Neural cell (in vitro differentiated cells): ENCODE results near the gene TMEM232. TPM values are rescaled to one million over a fixed set of nuclear protein-coding genes. Genes with fewer than 3 reads are reported as not detected.

Experiments
- H2AFZ ChIP-seq: fragments of 200-600, 300-800 bp; sonication (generic), shearing (Covaris generic); 2 replicates; pipeline ENCODE4 v1.6.0; 2014; ENCODE audit warnings: low read depth, mild to moderate bottlenecking, antibody characterized with exemption, low read length, moderate library complexity
- H3F3A ChIP-seq: fragments of 200-600 bp; shearing (Covaris generic); 2 replicates; pipeline ENCODE4 v1.6.1; 2016; ENCODE audit warnings: mild to moderate bottlenecking, moderate library complexity, mixed read lengths, antibody characterized with exemption, low read length; ENCODE audit not compliant: insufficient read depth, poor library complexity, severe bottlenecking
- H3K27ac ChIP-seq: fragments of 200-600, 300-800 bp; sonication (generic), shearing (Covaris generic); 2 replicates; pipeline ENCODE4 v1.5.1; 2014; ENCODE audit warnings: mild to moderate bottlenecking, low read length, moderate library complexity
- H3K27me3 ChIP-seq: fragments of 300-800, 200-600 bp; sonication (generic), shearing (Covaris generic); 2 replicates; pipeline ENCODE4 v1.6.0; 2014; ENCODE audit warnings: mild to moderate bottlenecking, low read depth, low read length, moderate library complexity; ENCODE audit not compliant: insufficient read depth
- H3K36me3 ChIP-seq: fragments of 300-800, 200-600 bp; sonication (generic), shearing (Covaris generic); 2 replicates; pipeline ENCODE4 v1.5.1; 2014; ENCODE audit warnings: mild to moderate bottlenecking, antibody characterized with exemption, low read length, moderate library complexity; ENCODE audit not compliant: insufficient read depth
- H3K4me2 ChIP-seq: fragments of 300-800, 200-600 bp; sonication (generic), shearing (Covaris generic); 2 replicates; pipeline ENCODE4 v1.6.0; 2014; ENCODE audit warnings: mild to moderate bottlenecking, low read length
- H3K4me3 ChIP-seq: fragments of 300-800, 200-600 bp; sonication (generic), shearing (Covaris generic); 2 replicates; pipeline ENCODE4 v1.5.1; 2014; ENCODE audit warnings: mild to moderate bottlenecking, low read length, moderate library complexity
- H3K79me2 ChIP-seq: fragments of 200-600 bp; shearing (Covaris generic); replicated peaks from 2 replicates; pipeline ENCODE4 v1.6.0; 2014; ENCODE audit warnings: mild to moderate bottlenecking, low read length, moderate library complexity; ENCODE audit not compliant: insufficient read depth
- H3K9ac ChIP-seq: fragments of 300-800, 200-600 bp; sonication (generic), shearing (Covaris generic); 2 replicates; pipeline ENCODE4 v1.6.1; 2016; ENCODE audit warnings: mild to moderate bottlenecking, low read length, mixed read lengths
- H3K9me2 ChIP-seq: fragments of 200-600 bp; shearing (Covaris generic); 2 replicates; pipeline ENCODE4 v1.6.1; 2016; ENCODE audit warnings: mild to moderate bottlenecking, low read length, mixed read lengths; ENCODE audit not compliant: insufficient read depth
- H3K9me3 ChIP-seq: fragments of 200-600, 300-800 bp; sonication (generic), shearing (Covaris generic); 2 replicates; pipeline ENCODE4 v1.6.1; 2016; ENCODE audit warnings: mild to moderate bottlenecking, mixed run types, low read length, moderate library complexity, mixed read lengths
- H4K20me1 ChIP-seq: fragments of 200-600 bp; shearing (Covaris generic); 2 replicates; pipeline ENCODE4 v1.6.1; 2016; ENCODE audit warnings: mild to moderate bottlenecking, mixed run types; ENCODE audit not compliant: insufficient read depth
- CTCF ChIP-seq: fragments of 450-650 bp; IDR thresholded peaks from 2 replicates; pipeline ENCODE4 v1.5.1; 2014; ENCODE audit warnings: antibody characterized with exemption, mild to moderate bottlenecking, moderate library complexity; ENCODE audit not compliant: poor library complexity, severe bottlenecking
- EP300 ChIP-seq: fragments of 450-650 bp; conservative IDR thresholded peaks from 2 replicates; pipeline ENCODE4 v1.6.1; 2014; ENCODE audit warnings: antibody characterized with exemption, mild to moderate bottlenecking, moderate library complexity; ENCODE audit not compliant: poor library complexity, severe bottlenecking
- EZH2 ChIP-seq: fragments of 200-600, 300-800 bp; shearing (Covaris generic), sonication (generic); IDR thresholded peaks from 2 replicates; pipeline ENCODE4 v1.6.1; 2014; ENCODE audit warnings: antibody characterized with exemption, low read length, borderline replicate concordance, mild to moderate bottlenecking; ENCODE audit not compliant: insufficient read depth, poor library complexity, severe bottlenecking
- MXI1 ChIP-seq: fragments of 450-650 bp; conservative IDR thresholded peaks from 2 replicates; pipeline ENCODE4 v1.6.1; 2014; ENCODE audit warnings: antibody characterized with exemption, mild to moderate bottlenecking; ENCODE audit not compliant: poor library complexity, severe bottlenecking
- POLR2AphosphoS5 ChIP-seq: IDR thresholded peaks from 2 replicates; pipeline ENCODE4 v1.6.1; 2012
- RAD21 ChIP-seq: fragments of 450-650 bp; conservative IDR thresholded peaks from 2 replicates; pipeline ENCODE4 v1.6.1; 2014; ENCODE audit warnings: antibody characterized with exemption, mild to moderate bottlenecking, moderate library complexity
- REST ChIP-seq: IDR thresholded peaks from 2 replicates; pipeline ENCODE4 v1.6.1; 2012; ENCODE audit warnings: borderline replicate concordance
- SMC3 ChIP-seq: fragments of 450-650 bp; conservative IDR thresholded peaks from 2 replicates; pipeline ENCODE4 v1.6.1; 2014; ENCODE audit warnings: antibody characterized with exemption, mild to moderate bottlenecking, moderate library complexity; ENCODE audit not compliant: poor library complexity
- TAF1 ChIP-seq: IDR thresholded peaks from 2 replicates; pipeline ENCODE4 v1.6.1; 2012; ENCODE audit warnings: low read depth
- polyA plus RNA-seq: library from polyadenylated mRNA; depleted of rRNA; stranded (reverse); fragments of >200 nt; gene quantifications from 2 replicates; pipeline ENCODE4 v1.2.3, GENCODE V29; 2014

The TMEM232 gene
- polyA plus RNA-seq, 1 donor from 2014 or later, result 7.4 TPM

GRCh38 chr5:110616009-110616408, 110.5 kb downstream of the TMEM232 start:
- Histone ChIP-seq H2AFZ (no peak overlapping the region), H3K9me2 (no peaks in the 10 kb centered on the region), H3K9ac (no peak overlapping the region), H3K4me3 (no peak overlapping the region), H3K36me3 (peaks cover 4% of the 10 kb centered on the region), H3K27ac (no peak overlapping the region), H3K27me3 (peaks cover 3% of the 10 kb centered on the region), H4K20me1 (no peaks in the 10 kb centered on the region), H3K9me3 (no peaks in the 10 kb centered on the region), H3K4me2 (no peak overlapping the region), H3K79me2 (no peaks in the 10 kb centered on the region), H3F3A (no peaks in the 10 kb centered on the region)
- TF ChIP-seq RAD21 (no peak), EP300 (no peak), CTCF (no peak), POLR2AphosphoS5 (no peak), EZH2 (no peak), REST (no peak), MXI1 (no peak), SMC3 (no peak), TAF1 (no peak)

GRCh38 chr5:110612794-110613247, 113.7 kb downstream of the TMEM232 start:
- Histone ChIP-seq H3K4me2 (no peak overlapping the region), H3K9me2 (no peaks in the 10 kb centered on the region), H2AFZ (no peak overlapping the region), H3K27ac (no peak overlapping the region), H3K79me2 (no peaks in the 10 kb centered on the region), H4K20me1 (no peaks in the 10 kb centered on the region), H3K9ac (no peak overlapping the region), H3K36me3 (peaks cover 4% of the 10 kb centered on the region), H3F3A (no peaks in the 10 kb centered on the region), H3K9me3 (no peaks in the 10 kb centered on the region), H3K27me3 (peaks cover 3% of the 10 kb centered on the region), H3K4me3 (no peak overlapping the region)
- no peak for TF ChIP-seq RAD21
- TF ChIP-seq TAF1, result no peak
- no peak for TF ChIP-seq MXI1
- no peak for TF ChIP-seq EP300
- TF ChIP-seq POLR2AphosphoS5, result no peak
- no peak for TF ChIP-seq EZH2
- TF ChIP-seq REST, result no peak
- no peak for TF ChIP-seq CTCF
- no peak for TF ChIP-seq SMC3
